ENCODE results near the gene POLR2E. TPM values are rescaled to one million over a fixed set of nuclear protein-coding genes. Genes with fewer than 3 reads are reported as not detected.

Gene POLR2E
- total and polyA plus RNA-seq, 10 of the 15 experiments (the other 5 are each of a cell fraction or from before 2014, with no cell fraction given): 4.0 to 487 (median 200) TPM

DNA sequence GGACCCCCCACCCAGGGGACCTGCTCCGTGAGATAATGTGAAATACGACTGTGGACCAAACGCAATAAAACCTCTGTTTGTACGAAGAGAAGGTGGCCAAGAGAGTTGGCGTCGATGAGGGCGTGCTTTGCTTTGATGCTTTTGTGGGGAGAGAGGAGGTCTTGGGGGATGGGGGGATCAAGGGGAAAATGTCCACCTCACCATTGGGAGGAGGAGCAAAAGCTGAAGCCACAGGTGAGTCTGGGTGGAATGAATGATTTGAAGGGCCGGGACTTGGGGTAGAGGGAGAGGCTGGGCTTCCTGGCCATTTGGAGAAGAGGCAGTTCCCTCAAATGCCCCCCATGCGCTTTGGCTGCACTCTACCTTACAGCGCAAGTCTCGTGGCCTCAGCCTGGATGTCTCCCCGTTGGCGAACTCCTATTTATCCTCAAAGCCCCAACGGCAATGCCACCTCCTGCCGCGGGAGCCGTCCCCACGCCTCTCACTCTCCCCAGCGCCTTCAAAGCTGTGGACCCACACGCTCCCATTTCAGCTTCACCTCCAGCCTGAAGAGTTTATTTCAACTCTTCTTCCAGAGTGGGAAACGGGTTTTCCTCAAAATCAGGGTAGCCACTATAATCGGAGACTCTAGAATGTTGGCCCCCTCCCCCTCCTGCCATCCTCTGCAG is 56.1 kb downstream of the POLR2E start (continued):
- TF ChIP-seq, protein P1, sequence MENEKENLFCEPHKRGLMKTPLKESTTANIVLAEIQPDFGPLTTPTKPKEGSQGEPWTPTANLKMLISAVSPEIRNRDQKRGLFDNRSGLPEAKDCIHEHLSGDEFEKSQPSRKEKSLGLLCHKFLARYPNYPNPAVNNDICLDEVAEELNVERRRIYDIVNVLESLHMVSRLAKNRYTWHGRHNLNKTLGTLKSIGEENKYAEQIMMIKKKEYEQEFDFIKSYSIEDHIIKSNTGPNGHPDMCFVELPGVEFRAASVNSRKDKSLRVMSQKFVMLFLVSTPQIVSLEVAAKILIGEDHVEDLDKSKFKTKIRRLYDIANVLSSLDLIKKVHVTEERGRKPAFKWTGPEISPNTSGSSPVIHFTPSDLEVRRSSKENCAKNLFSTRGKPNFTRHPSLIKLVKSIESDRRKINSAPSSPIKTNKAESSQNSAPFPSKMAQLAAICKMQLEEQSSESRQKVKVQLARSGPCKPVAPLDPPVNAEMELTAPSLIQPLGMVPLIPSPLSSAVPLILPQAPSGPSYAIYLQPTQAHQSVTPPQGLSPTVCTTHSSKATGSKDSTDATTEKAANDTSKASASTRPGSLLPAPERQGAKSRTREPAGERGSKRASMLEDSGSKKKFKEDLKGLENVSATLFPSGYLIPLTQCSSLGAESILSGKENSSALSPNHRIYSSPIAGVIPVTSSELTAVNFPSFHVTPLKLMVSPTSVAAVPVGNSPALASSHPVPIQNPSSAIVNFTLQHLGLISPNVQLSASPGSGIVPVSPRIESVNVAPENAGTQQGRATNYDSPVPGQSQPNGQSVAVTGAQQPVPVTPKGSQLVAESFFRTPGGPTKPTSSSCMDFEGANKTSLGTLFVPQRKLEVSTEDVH (IDR thresholded peaks at IDR 0.05; ENCODE audit: low read depth, partially characterized antibody): no peak
- TF ChIP-seq RBBP5 (conservative IDR thresholded peaks at IDR 0.05) (no peak), ZBED1 (IDR thresholded peaks at IDR 0.05; ENCODE audit: borderline replicate concordance) (0 out of 2 replicates have a peak, but pooled peaks have one; percentile 71), ZBTB33 (IDR thresholded peaks at IDR 0.05) (no peak), STAT3 (IDR thresholded peaks at IDR 0.05; ENCODE audit: low read depth, low read length) (no peak), PAX5 (IDR thresholded peaks at IDR 0.05; ENCODE audit: borderline replicate concordance, low read depth, low read length) (no peak), YY1 (IDR thresholded peaks at IDR 0.05; ENCODE audit: low read depth, low read length) (no peak)
- TF ChIP-seq, protein P2, sequence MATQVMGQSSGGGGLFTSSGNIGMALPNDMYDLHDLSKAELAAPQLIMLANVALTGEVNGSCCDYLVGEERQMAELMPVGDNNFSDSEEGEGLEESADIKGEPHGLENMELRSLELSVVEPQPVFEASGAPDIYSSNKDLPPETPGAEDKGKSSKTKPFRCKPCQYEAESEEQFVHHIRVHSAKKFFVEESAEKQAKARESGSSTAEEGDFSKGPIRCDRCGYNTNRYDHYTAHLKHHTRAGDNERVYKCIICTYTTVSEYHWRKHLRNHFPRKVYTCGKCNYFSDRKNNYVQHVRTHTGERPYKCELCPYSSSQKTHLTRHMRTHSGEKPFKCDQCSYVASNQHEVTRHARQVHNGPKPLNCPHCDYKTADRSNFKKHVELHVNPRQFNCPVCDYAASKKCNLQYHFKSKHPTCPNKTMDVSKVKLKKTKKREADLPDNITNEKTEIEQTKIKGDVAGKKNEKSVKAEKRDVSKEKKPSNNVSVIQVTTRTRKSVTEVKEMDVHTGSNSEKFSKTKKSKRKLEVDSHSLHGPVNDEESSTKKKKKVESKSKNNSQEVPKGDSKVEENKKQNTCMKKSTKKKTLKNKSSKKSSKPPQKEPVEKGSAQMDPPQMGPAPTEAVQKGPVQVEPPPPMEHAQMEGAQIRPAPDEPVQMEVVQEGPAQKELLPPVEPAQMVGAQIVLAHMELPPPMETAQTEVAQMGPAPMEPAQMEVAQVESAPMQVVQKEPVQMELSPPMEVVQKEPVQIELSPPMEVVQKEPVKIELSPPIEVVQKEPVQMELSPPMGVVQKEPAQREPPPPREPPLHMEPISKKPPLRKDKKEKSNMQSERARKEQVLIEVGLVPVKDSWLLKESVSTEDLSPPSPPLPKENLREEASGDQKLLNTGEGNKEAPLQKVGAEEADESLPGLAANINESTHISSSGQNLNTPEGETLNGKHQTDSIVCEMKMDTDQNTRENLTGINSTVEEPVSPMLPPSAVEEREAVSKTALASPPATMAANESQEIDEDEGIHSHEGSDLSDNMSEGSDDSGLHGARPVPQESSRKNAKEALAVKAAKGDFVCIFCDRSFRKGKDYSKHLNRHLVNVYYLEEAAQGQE (IDR thresholded peaks at IDR 0.05; ENCODE audit: low read depth, low read length): no peak
- TF ChIP-seq, protein P3, sequence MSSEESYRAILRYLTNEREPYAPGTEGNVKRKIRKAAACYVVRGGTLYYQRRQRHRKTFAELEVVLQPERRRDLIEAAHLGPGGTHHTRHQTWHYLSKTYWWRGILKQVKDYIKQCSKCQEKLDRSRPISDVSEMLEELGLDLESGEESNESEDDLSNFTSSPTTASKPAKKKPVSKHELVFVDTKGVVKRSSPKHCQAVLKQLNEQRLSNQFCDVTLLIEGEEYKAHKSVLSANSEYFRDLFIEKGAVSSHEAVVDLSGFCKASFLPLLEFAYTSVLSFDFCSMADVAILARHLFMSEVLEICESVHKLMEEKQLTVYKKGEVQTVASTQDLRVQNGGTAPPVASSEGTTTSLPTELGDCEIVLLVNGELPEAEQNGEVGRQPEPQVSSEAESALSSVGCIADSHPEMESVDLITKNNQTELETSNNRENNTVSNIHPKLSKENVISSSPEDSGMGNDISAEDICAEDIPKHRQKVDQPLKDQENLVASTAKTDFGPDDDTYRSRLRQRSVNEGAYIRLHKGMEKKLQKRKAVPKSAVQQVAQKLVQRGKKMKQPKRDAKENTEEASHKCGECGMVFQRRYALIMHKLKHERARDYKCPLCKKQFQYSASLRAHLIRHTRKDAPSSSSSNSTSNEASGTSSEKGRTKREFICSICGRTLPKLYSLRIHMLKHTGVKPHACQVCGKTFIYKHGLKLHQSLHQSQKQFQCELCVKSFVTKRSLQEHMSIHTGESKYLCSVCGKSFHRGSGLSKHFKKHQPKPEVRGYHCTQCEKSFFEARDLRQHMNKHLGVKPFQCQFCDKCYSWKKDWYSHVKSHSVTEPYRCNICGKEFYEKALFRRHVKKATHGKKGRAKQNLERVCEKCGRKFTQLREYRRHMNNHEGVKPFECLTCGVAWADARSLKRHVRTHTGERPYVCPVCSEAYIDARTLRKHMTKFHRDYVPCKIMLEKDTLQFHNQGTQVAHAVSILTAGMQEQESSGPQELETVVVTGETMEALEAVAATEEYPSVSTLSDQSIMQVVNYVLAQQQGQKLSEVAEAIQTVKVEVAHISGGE (CRISPR knock-in tag; IDR thresholded peaks at IDR 0.05): no peak
- TF ChIP-seq, protein P4, sequence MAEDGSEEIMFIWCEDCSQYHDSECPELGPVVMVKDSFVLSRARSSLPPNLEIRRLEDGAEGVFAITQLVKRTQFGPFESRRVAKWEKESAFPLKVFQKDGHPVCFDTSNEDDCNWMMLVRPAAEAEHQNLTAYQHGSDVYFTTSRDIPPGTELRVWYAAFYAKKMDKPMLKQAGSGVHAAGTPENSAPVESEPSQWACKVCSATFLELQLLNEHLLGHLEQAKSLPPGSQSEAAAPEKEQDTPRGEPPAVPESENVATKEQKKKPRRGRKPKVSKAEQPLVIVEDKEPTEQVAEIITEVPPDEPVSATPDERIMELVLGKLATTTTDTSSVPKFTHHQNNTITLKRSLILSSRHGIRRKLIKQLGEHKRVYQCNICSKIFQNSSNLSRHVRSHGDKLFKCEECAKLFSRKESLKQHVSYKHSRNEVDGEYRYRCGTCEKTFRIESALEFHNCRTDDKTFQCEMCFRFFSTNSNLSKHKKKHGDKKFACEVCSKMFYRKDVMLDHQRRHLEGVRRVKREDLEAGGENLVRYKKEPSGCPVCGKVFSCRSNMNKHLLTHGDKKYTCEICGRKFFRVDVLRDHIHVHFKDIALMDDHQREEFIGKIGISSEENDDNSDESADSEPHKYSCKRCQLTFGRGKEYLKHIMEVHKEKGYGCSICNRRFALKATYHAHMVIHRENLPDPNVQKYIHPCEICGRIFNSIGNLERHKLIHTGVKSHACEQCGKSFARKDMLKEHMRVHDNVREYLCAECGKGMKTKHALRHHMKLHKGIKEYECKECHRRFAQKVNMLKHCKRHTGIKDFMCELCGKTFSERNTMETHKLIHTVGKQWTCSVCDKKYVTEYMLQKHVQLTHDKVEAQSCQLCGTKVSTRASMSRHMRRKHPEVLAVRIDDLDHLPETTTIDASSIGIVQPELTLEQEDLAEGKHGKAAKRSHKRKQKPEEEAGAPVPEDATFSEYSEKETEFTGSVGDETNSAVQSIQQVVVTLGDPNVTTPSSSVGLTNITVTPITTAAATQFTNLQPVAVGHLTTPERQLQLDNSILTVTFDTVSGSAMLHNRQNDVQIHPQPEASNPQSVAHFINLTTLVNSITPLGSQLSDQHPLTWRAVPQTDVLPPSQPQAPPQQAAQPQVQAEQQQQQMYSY (CRISPR knock-in tag; IDR thresholded peaks at IDR 0.05): no peak

Measured in GM12878 (cell line).